CD4-positive, alpha-beta T cell treated with Interleukin-4 for 4 hours (primary cell): Measurements from ENCODE around the gene HYPK.

Experiments
- DNase-seq: peaks from one replicate; pipeline ENCODE4 v3.0.0-alpha.2; 2020

The HYPK gene

DNA sequence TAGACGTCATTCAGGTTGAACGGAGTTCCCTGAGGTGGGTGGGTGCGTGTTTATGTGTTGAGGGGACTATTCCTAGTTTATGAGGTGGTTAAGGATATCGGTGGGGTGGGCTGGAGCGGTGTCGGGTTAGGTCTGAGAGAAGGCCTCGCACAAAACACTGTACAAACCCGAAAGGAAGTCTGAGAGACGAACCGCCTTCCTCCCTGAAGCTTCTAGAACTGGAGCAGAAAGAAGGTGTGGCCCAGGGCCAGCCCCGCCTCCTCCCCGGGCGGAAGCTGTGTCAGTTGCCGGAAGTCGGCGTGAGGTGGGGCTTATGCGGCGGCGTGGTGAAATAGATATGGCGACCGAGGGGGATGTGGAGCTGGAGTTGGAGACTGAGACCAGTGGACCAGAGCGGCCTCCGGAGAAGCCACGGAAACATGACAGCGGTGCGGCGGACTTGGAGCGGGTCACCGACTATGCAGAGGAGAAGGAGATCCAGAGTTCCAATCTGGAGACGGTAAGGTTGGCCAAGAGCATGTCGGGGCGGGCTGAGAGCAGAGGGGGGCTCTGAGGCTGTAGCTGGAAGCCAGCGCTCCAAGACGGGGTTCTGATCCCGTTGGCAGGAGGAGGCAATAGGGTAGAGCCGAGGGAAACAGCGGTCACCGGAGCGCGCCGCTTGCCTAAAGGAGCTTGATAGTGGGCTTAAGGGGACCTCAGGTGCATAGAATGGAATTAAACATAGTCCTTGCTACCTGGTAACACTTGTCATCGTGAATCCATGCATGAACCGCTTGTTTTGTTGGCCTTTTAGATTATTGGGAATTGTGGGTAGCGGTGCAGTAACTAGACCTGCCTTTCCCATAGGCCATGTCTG lies at the start of gene HYPK:
HYPK (plus strand) TSS at position 314 of the 856 bp plus-strand sequence; CDS start at position 338, 24 bp downstream.
- DNase-seq = peak; percentile 89

- no peak for DNase-seq
Observed at GRCh38 chr15:43751885-43752284, 48.5 kb upstream of the HYPK start.

- no peak for DNase-seq
Observed at GRCh38 chr15:43762824-43763223, 37.6 kb upstream of the HYPK start.

GRCh38 chr15:43763819-43764446 lies 36.5 kb upstream of the HYPK start:
- no peak for DNase-seq

- DNase-seq = peak; percentile 64
Observed at GRCh38 chr15:43769584-43770228, 30.7 kb upstream of the HYPK start.

DNA sequence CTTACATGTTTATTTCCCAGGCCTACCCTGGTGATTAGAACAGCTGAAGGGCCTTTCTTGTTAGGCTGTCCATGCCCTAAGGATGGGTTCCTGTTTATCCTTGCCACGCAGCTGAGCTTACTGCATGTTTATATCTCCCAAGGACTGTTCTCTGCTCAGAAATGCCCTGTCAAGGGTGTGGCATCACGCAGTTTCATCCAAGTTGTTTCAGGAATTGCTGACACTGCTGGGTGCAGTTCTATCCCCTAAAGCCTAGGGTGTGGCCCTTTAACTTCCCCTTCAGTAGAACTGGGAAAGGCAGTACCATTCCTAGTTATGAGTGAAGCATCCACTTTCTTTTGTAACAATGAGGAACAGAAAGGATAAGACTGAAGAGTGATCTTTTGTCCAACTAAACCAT lies 28.6 kb upstream of the HYPK start:
- no peak for DNase-seq

DNA sequence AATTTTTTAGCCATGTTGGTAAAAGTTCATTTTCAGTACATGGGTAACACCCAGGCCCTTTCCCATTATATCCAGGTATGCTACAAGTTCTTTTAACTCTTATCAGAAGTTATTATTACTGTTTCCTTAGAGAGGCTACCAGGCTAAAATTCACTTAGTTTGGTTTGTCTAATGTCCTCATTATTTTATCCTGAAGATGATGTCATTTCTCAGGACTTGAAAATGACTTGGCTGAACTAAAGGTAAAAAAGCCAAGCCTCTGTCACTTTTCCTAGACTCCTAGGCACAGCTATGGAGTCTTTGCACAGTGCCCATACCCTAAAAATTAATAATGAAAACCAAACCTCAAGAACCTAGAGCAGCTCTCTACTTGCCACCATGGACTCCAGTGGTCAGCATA lies 27.8 kb upstream of the HYPK start:
- no peak for DNase-seq

DNA sequence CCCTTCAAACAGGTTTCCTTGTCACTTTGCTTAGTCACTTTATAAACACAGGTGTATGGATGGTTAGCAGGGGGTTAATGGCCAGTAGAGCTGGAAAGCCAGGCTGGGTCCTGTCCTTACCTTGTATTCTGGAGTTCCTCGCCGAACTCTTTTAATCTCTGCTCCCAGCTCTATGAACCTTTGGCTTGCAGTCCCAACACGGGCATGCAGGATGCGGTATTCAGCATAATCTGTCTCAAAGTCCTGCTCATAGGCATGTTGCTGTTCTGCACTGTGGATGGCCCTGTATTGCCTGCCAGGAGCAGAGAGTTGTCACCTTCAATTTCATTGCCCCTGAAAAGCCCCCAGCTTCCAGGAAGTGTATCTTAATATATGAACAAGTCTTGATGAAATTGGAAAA lies 26.3 kb upstream of the HYPK start:
- DNase-seq = no peak

DNA sequence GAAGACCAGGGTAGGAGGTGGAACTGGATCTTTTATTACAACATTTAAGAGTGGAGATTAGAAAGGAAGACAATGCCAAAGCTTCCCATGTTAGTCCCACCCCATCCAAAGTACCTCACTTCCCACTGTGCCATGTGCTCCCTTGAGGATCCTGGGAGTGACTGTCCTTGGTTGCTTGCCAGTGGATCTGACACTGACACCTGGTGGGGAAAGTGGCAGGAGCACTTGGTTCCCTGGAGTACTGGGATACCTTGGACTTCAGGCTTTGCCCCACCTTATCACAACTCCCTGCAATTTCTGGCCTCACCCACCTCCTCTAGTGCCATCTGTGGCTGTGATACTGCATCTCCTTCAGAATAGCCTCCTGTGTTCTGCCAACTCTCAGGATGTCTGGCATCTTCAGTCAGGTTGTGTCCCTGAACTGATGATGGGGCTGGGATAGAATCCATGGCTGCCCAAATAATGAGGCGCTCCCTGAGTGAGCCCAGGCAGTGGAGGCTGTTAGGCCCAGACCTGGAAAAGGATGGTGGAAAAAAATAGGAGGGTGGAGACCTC lies 24.9 kb upstream of the HYPK start:
- no peak for DNase-seq

DNA sequence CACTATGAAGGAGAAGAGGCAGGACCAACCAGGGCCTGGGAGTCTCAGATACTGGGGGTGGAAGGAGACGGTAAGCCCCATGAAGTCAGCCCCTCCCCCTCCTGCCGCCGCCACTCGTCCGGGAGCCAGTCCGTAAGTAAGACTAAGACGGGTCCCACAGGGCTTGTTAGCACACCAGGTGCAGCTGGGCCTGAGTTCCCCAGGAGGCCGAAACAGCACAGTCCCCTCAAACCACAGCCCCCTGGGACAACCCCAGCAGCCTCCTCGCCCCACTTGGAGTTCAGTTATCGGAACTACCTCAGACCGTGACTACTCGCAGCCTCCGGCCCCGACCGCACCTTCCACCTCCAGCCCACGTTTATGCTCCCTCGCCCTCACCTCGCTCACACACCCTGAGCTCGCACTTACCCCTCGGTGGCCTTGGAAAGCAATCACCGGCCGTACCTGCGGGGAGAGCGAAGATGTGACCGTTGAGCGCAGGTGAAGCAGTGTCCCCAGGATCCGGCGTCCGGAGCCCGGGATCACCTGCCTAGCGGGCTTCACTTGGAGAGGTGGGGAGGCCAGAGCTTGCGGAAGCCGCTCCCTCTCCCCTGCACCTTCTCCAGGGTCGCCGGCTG lies 24.2 kb upstream of the HYPK start:
- DNase-seq = no peak

DNA sequence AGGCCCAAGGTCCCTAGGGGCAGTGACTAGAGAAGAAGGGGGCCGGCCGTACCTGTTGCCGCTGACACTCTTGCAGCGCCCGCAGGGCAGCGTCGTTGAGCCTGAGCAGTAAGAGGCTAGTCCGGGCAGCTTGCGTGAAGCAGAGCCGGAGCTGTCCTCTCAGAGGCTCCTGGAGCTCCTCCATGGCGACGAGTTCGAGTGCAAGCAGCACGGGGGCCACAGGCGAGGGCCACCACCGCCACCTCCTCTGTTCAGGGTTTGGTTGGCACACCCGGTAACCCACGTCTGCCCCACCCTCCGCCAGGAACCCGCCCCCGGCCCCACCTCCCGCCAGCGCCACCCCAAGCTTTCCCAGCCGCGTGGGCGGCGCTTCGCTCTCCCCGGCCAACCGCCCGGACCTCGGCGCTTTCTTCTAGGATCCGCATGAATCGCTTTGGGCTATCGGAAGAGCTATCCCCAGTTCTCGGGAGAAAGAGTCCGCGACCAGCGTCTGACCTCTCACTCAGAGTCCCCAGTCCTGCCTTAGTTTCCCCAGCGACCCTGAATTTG lies 23.6 kb upstream of the HYPK start, which contains the start of gene ELL3:
ELL3 (minus strand) TSS at position 249 of the 549 bp plus-strand sequence; CDS start at position 184, 65 bp downstream.
- DNase-seq = peak; percentile 66

GRCh38 chr15:43777267-43777914 lies 23.0 kb upstream of the HYPK start:
- peak; percentile 75 for DNase-seq

DNA sequence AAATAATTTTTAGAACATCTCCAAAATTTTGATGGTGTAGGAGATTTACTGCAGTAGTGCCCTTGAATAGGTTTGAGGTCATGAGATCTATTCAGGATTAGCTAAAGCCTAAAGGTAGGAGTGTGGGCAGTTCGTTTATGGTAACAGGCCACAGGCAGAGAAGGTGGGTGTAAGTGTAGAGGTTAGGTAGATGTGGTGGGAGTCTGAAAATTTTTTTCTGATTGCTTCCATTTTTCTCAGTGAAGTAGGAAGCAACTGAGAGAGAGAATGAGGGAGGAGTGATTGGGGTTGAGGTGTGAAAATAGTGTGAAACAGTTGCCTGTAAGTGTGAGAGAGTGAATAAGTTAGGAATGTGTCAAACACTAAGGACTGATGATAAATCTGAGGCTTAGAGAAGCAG lies 21.4 kb upstream of the HYPK start:
- DNase-seq = no peak

- no peak for DNase-seq
Observed at GRCh38 chr15:43789409-43789808, 11.0 kb upstream of the HYPK start.

DNA sequence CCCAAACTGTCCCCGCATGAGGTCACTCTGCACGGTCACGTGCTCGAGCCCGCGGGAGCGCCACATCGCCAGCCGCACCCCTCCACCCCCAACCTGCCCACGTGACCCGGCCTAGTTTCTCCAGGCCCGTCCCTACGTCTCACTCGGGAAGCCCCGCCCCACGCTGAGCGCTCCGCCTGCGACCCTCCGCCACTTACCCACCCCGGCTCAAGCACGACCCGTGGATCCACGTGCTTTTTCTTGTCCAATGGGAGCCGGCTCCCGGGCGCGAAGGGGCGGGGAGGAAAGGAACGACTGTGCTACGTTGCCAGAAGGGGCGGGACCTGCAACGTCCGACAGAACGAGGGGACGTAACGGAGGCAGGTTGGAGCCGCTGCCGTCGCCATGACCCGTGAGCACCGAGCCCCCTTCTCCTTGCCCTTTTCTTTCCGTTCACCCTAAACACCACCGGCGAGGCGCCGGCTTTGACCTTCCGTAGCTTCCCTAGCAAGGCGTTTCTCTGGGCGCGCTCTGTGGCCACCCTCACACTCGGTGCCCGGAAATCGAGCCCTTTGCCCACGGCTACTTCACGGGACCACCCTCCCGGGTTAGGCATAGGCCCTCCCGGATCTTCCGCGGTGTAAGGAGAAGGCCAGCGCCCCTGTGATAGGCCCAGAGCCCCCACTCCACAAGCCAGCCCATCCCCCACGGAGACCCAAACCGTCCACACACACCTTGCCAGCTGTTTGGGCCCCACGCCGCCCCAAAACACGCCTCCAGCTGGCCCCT lies 8.2 kb upstream of the HYPK start, which contains the start of gene SERF2:
SERF2 (plus strand) TSS at position 328 of the 768 bp plus-strand sequence; CDS start at position 385, 57 bp downstream.
- peak; percentile 100 for DNase-seq

- DNase-seq = peak; percentile 37
Observed at GRCh38 chr15:43792761-43793476, 7.5 kb upstream of the HYPK start.

DNA sequence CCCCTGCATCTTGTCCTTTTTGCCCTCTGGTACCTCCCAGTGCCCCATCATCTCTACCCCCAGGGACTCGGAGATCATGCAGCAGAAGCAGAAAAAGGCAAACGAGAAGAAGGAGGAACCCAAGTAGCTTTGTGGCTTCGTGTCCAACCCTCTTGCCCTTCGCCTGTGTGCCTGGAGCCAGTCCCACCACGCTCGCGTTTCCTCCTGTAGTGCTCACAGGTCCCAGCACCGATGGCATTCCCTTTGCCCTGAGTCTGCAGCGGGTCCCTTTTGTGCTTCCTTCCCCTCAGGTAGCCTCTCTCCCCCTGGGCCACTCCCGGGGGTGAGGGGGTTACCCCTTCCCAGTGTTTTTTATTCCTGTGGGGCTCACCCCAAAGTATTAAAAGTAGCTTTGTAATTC lies 6.8 kb upstream of the HYPK start:
- no peak for DNase-seq

DNA sequence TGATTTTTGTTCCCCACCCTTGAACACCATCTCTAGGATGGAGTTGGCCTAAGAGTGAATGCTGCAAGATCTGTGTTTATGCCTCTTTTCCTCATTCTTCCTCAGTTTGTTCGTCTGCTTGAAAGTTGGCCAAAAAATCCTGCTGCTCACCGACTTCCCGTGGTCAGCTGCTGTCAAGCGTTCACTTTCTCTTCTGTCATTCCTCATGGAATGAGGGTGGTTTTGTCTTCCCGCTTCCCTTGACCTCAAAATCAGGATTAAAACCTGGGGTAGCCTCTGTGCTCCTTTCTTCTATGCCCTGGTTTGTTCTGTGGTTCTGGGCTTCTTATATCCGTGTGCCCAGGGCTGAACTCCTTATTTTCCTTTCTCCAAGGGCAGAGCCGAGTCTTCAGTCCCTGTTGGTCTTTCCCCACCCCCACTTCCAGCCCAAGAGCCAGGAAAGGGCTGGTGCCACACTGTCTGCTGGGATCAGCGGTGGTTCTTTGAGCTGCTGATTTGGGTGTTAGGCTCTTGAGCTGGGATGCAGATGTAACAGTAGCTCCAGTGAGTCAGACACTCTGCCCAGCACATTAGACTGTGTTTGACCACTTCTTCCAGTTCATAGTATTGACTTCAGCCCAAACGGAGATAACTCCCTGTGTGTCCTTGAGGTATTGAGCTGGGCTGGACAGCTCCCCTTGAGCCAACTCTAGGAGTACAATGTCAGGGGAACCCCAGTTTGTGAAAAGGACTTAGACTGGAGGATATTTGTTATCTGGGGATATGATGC lies 5.9 kb upstream of the HYPK start:
- DNase-seq = no peak

DNA sequence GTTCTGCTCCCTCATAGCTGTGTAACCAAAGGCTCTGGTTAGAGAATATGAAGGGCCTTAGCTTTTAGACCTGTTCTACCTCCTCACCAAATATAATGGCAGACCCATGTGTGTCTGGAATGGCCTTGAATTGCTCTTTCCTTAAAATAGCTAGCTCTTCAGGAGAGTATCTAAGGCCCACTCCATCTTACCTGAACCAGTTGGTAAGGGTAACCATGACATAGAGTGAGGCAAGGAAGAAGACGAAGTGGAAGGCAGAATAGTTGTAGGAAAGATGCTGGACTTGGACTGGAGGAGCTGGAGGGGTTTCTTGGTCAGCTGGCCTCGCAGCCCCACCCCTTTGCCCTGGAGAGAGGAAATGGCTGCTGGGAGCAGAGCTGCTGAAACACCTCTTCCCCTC lies 5.2 kb upstream of the HYPK start:
- no peak for DNase-seq

GRCh38 chr15:43795997-43796396 lies 4.4 kb upstream of the HYPK start:
- no peak for DNase-seq
